Activated CD4-positive, alpha-beta T cell treated with anti-CD3 and anti-CD28 coated beads, Interleukin-2, amount 10 ng/mL, durations not matched to agents 7 days and 5 days (primary cell): Measurements from ENCODE around the gene PSMB10. TPM values are rescaled to one million over a fixed set of nuclear protein-coding genes. Genes with fewer than 3 reads are reported as not detected.

Experiments used
- CTCF ChIA-PET: fragments of 350-600 bp; sonication (Branson Sonifier 250); formaldehyde crosslinking; loops from one replicate; lab custom pipeline; 2021; ENCODE audit warnings: antibody characterized with exemption; lab: Charles Lee
- POLR2A ChIA-PET: fragments of 350-600 bp; sonication (Branson Sonifier 250); formaldehyde crosslinking; loops from one replicate; lab custom pipeline; 2021; ENCODE audit warnings: antibody characterized with exemption; lab: Charles Lee
- DNase-seq: peaks from one replicate; pipeline ENCODE4 v3.0.0-alpha.2; 2020
- H3K27ac Mint-ChIP-seq: one replicate; pipeline ENCODE4 v1.8.0; 2021; ENCODE audit warnings: mild to moderate bottlenecking, moderate library complexity, mixed read lengths
- H3K27me3 Mint-ChIP-seq: one replicate; pipeline ENCODE4 v1.8.0; 2021; ENCODE audit warnings: mixed read lengths
- H3K36me3 Mint-ChIP-seq: one replicate; pipeline ENCODE4 v1.8.0; 2021; ENCODE audit warnings: low read depth, mixed read lengths
- H3K4me1 Mint-ChIP-seq: one replicate; pipeline ENCODE4 v1.8.0; 2021; ENCODE audit warnings: mixed read lengths
- H3K4me3 Mint-ChIP-seq: one replicate; pipeline ENCODE4 v1.8.0; 2021; ENCODE audit warnings: mild to moderate bottlenecking, moderate library complexity, mixed read lengths
- H3K9me3 Mint-ChIP-seq: one replicate; pipeline ENCODE4 v1.8.0; 2021; ENCODE audit warnings: mixed read lengths
- total RNA-seq, 2 experiments: library from RNA; stranded (reverse); gene quantifications; one replicate each; pipeline ENCODE4 v1.2.3, GENCODE V29; 2021

PSMB10 gene
- total RNA-seq, 2 experiments from 2014 or later, result 214 to 288 TPM

GRCh38 chr16:67959536-67960329, 23.1 kb upstream of the PSMB10 start:
- peaks cover 11% of the 10 kb centered on the region for H3K36me3 Mint-ChIP-seq
- no peaks in the 10 kb centered on the region for H3K4me1 Mint-ChIP-seq
- ChIA-PET POLR2A (interaction anchor here (0.6 kb wide), 1 partner anchor 94 kb away, joined by 4 read pairs; no protein-coding TSS in a partner anchor), CTCF (interaction anchor here (0.7 to 1.8 kb wide), 5 partner anchors 18 to 291 kb away, joined by 3 to 8 read pairs (median 3); no protein-coding TSS in a partner anchor)
- no peaks in the 10 kb centered on the region for H3K9me3 Mint-ChIP-seq
- H3K27ac Mint-ChIP-seq, result no peak overlapping the region
- H3K4me3 Mint-ChIP-seq, result no peak overlapping the region
- no peaks in the 10 kb centered on the region for H3K27me3 Mint-ChIP-seq
- no peak for DNase-seq

- ChIA-PET POLR2A (no interaction called here), CTCF (interaction anchor here (0.6 kb wide), 1 partner anchor 11 kb away, joined by 3 read pairs; no protein-coding TSS in a partner anchor)
- Mint-ChIP-seq H3K4me1 (no peaks in the 10 kb centered on the region), H3K4me3 (no peak overlapping the region), H3K27me3 (no peaks in the 10 kb centered on the region), H3K36me3 (peaks cover 13% of the 10 kb centered on the region), H3K27ac (no peak overlapping the region), H3K9me3 (no peaks in the 10 kb centered on the region)
- no peak for DNase-seq
These were observed 21.0 kb upstream of the PSMB10 start for GRCh38 chr16:67957622-67958021.

GRCh38 chr16:67954421-67955196, 18.0 kb upstream of the PSMB10 start:
- no peaks in the 10 kb centered on the region for H3K27me3 Mint-ChIP-seq
- H3K36me3 Mint-ChIP-seq, result peaks cover 5% of the 10 kb centered on the region
- POLR2A ChIA-PET, result no interaction called here
- DNase-seq, result no peak
- no peak overlapping the region for H3K4me3 Mint-ChIP-seq
- H3K27ac Mint-ChIP-seq, result no peak overlapping the region
- CTCF ChIA-PET, result interaction anchor here (0.5 to 1.7 kb wide), 6 partner anchors 8 to 140 kb away, joined by 3 to 5 read pairs (median 3); partner anchors contain the start of gene NRN1L
- H3K9me3 Mint-ChIP-seq, result no peaks in the 10 kb centered on the region
- H3K4me1 Mint-ChIP-seq, result peaks cover 4% of the 10 kb centered on the region

GRCh38 chr16:67953641-67954375, 17.2 kb upstream of the PSMB10 start:
- POLR2A ChIA-PET, result no interaction called here

GRCh38 chr16:67951485-67951884, 14.8 kb upstream of the PSMB10 start:
- Mint-ChIP-seq H3K9me3 (no peaks in the 10 kb centered on the region), H3K4me3 (no peak overlapping the region), H3K36me3 (peaks cover 8% of the 10 kb centered on the region), H3K27ac (no peak overlapping the region), H3K27me3 (no peaks in the 10 kb centered on the region), H3K4me1 (peaks cover 4% of the 10 kb centered on the region)
- ChIA-PET CTCF (interaction anchor here (0.5 to 1.5 kb wide), 2 partner anchors 10 to 458 kb away, joined by 5 to 6 read pairs; no protein-coding TSS in a partner anchor), POLR2A (no interaction called here)
- no peak for DNase-seq

More at GRCh38 chr16:67953641-67954375, 17.2 kb upstream of the PSMB10 start:
- H3K36me3 Mint-ChIP-seq, result peaks cover 5% of the 10 kb centered on the region
- H3K27ac Mint-ChIP-seq, result no peak overlapping the region
- no peaks in the 10 kb centered on the region for H3K9me3 Mint-ChIP-seq
- no peaks in the 10 kb centered on the region for H3K27me3 Mint-ChIP-seq
- DNase-seq, result no peak
- H3K4me1 Mint-ChIP-seq, result peaks cover 4% of the 10 kb centered on the region
- H3K4me3 Mint-ChIP-seq, result no peak overlapping the region
- CTCF ChIA-PET, result interaction anchor here (0.5 to 1.7 kb wide), 6 partner anchors 9 to 141 kb away, joined by 3 to 6 read pairs (median 4); no protein-coding TSS in a partner anchor

- DNase-seq, result no peak
These were observed 13.7 kb upstream of the PSMB10 start for GRCh38 chr16:67950335-67950843.

GRCh38 chr16:67949645-67950044, 13.0 kb upstream of the PSMB10 start:
- ChIA-PET POLR2A (no interaction called here), CTCF (interaction anchor here (0.6 to 1.4 kb wide), 2 partner anchors 11 to 325 kb away, joined by 4 to 7 read pairs; no protein-coding TSS in a partner anchor)
- Mint-ChIP-seq H3K4me3 (no peak overlapping the region), H3K36me3 (peaks cover 10% of the 10 kb centered on the region), H3K27me3 (no peaks in the 10 kb centered on the region), H3K9me3 (no peaks in the 10 kb centered on the region), H3K27ac (no peak overlapping the region), H3K4me1 (peaks cover 4% of the 10 kb centered on the region)
- no peak for DNase-seq

More at GRCh38 chr16:67950335-67950843, 13.7 kb upstream of the PSMB10 start:
- Mint-ChIP-seq H3K9me3 (no peaks in the 10 kb centered on the region), H3K4me1 (peaks cover 4% of the 10 kb centered on the region), H3K27ac (no peak overlapping the region), H3K27me3 (no peaks in the 10 kb centered on the region), H3K36me3 (peaks cover 10% of the 10 kb centered on the region), H3K4me3 (no peak overlapping the region)
- ChIA-PET CTCF (interaction anchor here (1.4 to 1.5 kb wide), 2 partner anchors 9 to 11 kb away, joined by 6 to 7 read pairs; no protein-coding TSS in a partner anchor), POLR2A (no interaction called here)

- Mint-ChIP-seq H3K9me3 (no peaks in the 10 kb centered on the region), H3K27me3 (no peaks in the 10 kb centered on the region), H3K4me3 (no peak overlapping the region), H3K4me1 (peaks cover 4% of the 10 kb centered on the region), H3K27ac (no peak overlapping the region), H3K36me3 (peaks cover 5% of the 10 kb centered on the region)
- ChIA-PET POLR2A (no interaction called here), CTCF (no interaction called here)
- no peak for DNase-seq
These were observed 11.4 kb upstream of the PSMB10 start for GRCh38 chr16:67948015-67948414.

GRCh38 chr16:67946966-67947558, 10.4 kb upstream of the PSMB10 start:
- ChIA-PET POLR2A (no interaction called here), CTCF (interaction anchor here (0.6 to 1.0 kb wide), 3 partner anchors 64 to 131 kb away, joined by 3 read pairs; no protein-coding TSS in a partner anchor)
- Mint-ChIP-seq H3K9me3 (no peaks in the 10 kb centered on the region), H3K36me3 (peaks cover 6% of the 10 kb centered on the region), H3K27me3 (no peaks in the 10 kb centered on the region), H3K27ac (no peak overlapping the region), H3K4me3 (no peak overlapping the region), H3K4me1 (peaks cover 5% of the 10 kb centered on the region)
- no peak for DNase-seq

GRCh38 chr16:67946128-67946569, 9.5 kb upstream of the PSMB10 start:
- H3K4me1 Mint-ChIP-seq, result peaks cover 10% of the 10 kb centered on the region
- no peak overlapping the region for H3K4me3 Mint-ChIP-seq
- DNase-seq, result no peak
- POLR2A ChIA-PET, result no interaction called here
- no peak overlapping the region for H3K27ac Mint-ChIP-seq
- no peaks in the 10 kb centered on the region for H3K27me3 Mint-ChIP-seq
- no peaks in the 10 kb centered on the region for H3K9me3 Mint-ChIP-seq
- H3K36me3 Mint-ChIP-seq, result peaks cover 10% of the 10 kb centered on the region
- CTCF ChIA-PET, result interaction anchor here (0.8 to 1.0 kb wide), 3 partner anchors 95 to 271 kb away, joined by 3 read pairs; no protein-coding TSS in a partner anchor

GRCh38 chr16:67945392-67945933, 8.8 kb upstream of the PSMB10 start:
- Mint-ChIP-seq H3K27ac (no peak overlapping the region), H3K4me3 (no peak overlapping the region), H3K36me3 (peaks cover 10% of the 10 kb centered on the region), H3K9me3 (no peaks in the 10 kb centered on the region), H3K27me3 (no peaks in the 10 kb centered on the region), H3K4me1 (peaks cover 15% of the 10 kb centered on the region)
- no peak for DNase-seq
- POLR2A ChIA-PET, result no interaction called here
- CTCF ChIA-PET, result interaction anchor here (0.8 kb wide), 1 partner anchor 272 kb away, joined by 3 read pairs; no protein-coding TSS in a partner anchor
